ENCODE data around the gene CSN2. TPM values are rescaled to one million over a fixed set of nuclear protein-coding genes. Genes with fewer than 3 reads are reported as not detected.

The CSN2 gene
- total RNA-seq (not detected), polyA plus RNA-seq (not detected)

GRCh38 chr4:69965628-69966027 lies at the start of gene CSN2:
Gene CSN2 (minus strand): TSS chr4:69965728. CDS start chr4:69960995, 4,733 bp downstream.
- Mint-ChIP-seq H3K4me1 (no peaks in the 10 kb centered on the region), H3K4me3 (no peak within 1 kb of the TSS), H3K9me3 (peaks cover 0 to 9% (median 0%) of the 10 kb centered on the region in 7 donors), H3K27ac (no peak within 1 kb of the TSS), H3K36me3 (no peaks in the 10 kb centered on the region), H3K27me3 (no peaks in the 10 kb centered on the region)
- no peaks in the 10 kb centered on the region for H3K9me3 ChIP-seq (ENCODE audit: control insufficient read depth in 2 of 2, low read length in 2 of 2)
- no peak for DNase-seq
- H3K27me3 ChIP-seq (ENCODE audit: control insufficient read depth, insufficient read depth, low read length), result no peaks in the 10 kb centered on the region
- ATAC-seq (ENCODE audit: low read depth in 2 of 2), result no peak
- no peaks in the 10 kb centered on the region for H3K4me1 ChIP-seq (ENCODE audit: control insufficient read depth, insufficient read depth, low read length, poor library complexity, severe bottlenecking)
- no peak within 1 kb of the TSS for H3K4me3 ChIP-seq (ENCODE audit: low read depth, low read length)
- no peaks in the 10 kb centered on the region for H3K36me3 ChIP-seq (ENCODE audit: control insufficient read depth, insufficient read depth, low read length)
- H3K27ac ChIP-seq (ENCODE audit: insufficient read depth, low read length, poor library complexity, severe bottlenecking), result no peak within 1 kb of the TSS

- no peaks in the 10 kb centered on the region for H3K36me3 Mint-ChIP-seq
Observed at GRCh38 chr4:70008771-70009170, 43.2 kb upstream of the CSN2 start.

GRCh38 chr4:70002507-70002906 lies 37.0 kb upstream of the CSN2 start:
- H3K27ac ChIP-seq (ENCODE audit: insufficient read depth, low read length, poor library complexity, severe bottlenecking), result no peak overlapping the region
- H3K4me1 Mint-ChIP-seq, result no peaks in the 10 kb centered on the region
- H3K36me3 Mint-ChIP-seq, result no peaks in the 10 kb centered on the region
- H3K36me3 ChIP-seq (ENCODE audit: control insufficient read depth, insufficient read depth, low read length), result no peaks in the 10 kb centered on the region
- peaks cover 0 to 9% (median 0%) of the 10 kb centered on the region in 7 donors for H3K9me3 Mint-ChIP-seq
- no peaks in the 10 kb centered on the region for H3K4me1 ChIP-seq (ENCODE audit: control insufficient read depth, insufficient read depth, low read length, poor library complexity, severe bottlenecking)
- H3K9me3 ChIP-seq (ENCODE audit: control insufficient read depth in 2 of 2, low read length in 2 of 2), result no peaks in the 10 kb centered on the region
- no peak for DNase-seq
- no peak for ATAC-seq (ENCODE audit: low read depth in 2 of 2)
- no peaks in the 10 kb centered on the region for H3K27me3 ChIP-seq (ENCODE audit: control insufficient read depth, insufficient read depth, low read length)
- H3K4me3 Mint-ChIP-seq, result no peak overlapping the region
- H3K4me3 ChIP-seq (ENCODE audit: low read depth, low read length), result no peak overlapping the region
- H3K27ac Mint-ChIP-seq, result no peak overlapping the region
- no peaks in the 10 kb centered on the region for H3K27me3 Mint-ChIP-seq

More at GRCh38 chr4:70008771-70009170, 43.2 kb upstream of the CSN2 start:
- peaks cover 0 to 3% of the 10 kb centered on the region in 2 experiments for H3K9me3 ChIP-seq (ENCODE audit: control insufficient read depth in 2 of 2, low read length in 2 of 2)
- DNase-seq, result no peak
- no peak overlapping the region for H3K4me3 ChIP-seq (ENCODE audit: low read depth, low read length)
- Mint-ChIP-seq H3K9me3 (peaks cover 0 to 14% (median 4%) of the 10 kb centered on the region in 7 donors), H3K4me1 (no peaks in the 10 kb centered on the region), H3K4me3 (no peak overlapping the region), H3K27ac (no peak overlapping the region), H3K27me3 (no peaks in the 10 kb centered on the region)
- H3K4me1 ChIP-seq (ENCODE audit: control insufficient read depth, insufficient read depth, low read length, poor library complexity, severe bottlenecking), result no peaks in the 10 kb centered on the region
- H3K36me3 ChIP-seq (ENCODE audit: control insufficient read depth, insufficient read depth, low read length), result no peaks in the 10 kb centered on the region
- no peak for ATAC-seq (ENCODE audit: low read depth in 2 of 2)
- H3K27me3 ChIP-seq (ENCODE audit: control insufficient read depth, insufficient read depth, low read length), result no peaks in the 10 kb centered on the region
- H3K27ac ChIP-seq (ENCODE audit: insufficient read depth, low read length, poor library complexity, severe bottlenecking), result no peak overlapping the region

GRCh38 chr4:70000711-70001110 lies 35.2 kb upstream of the CSN2 start:
- Histone ChIP-seq H3K4me1 (ENCODE audit: control insufficient read depth, insufficient read depth, low read length, poor library complexity, severe bottlenecking) (no peaks in the 10 kb centered on the region), H3K36me3 (ENCODE audit: control insufficient read depth, insufficient read depth, low read length) (no peaks in the 10 kb centered on the region), H3K4me3 (ENCODE audit: low read depth, low read length) (no peak overlapping the region), H3K27me3 (ENCODE audit: control insufficient read depth, insufficient read depth, low read length) (no peaks in the 10 kb centered on the region), H3K9me3 (ENCODE audit: control insufficient read depth in 2 of 2, low read length in 2 of 2) (no peaks in the 10 kb centered on the region), H3K27ac (ENCODE audit: insufficient read depth, low read length, poor library complexity, severe bottlenecking) (no peak overlapping the region)
- Mint-ChIP-seq H3K36me3 (no peaks in the 10 kb centered on the region), H3K27ac (no peak overlapping the region), H3K9me3 (peaks cover 0 to 9% (median 0%) of the 10 kb centered on the region in 7 donors), H3K27me3 (no peaks in the 10 kb centered on the region), H3K4me3 (no peak overlapping the region), H3K4me1 (no peaks in the 10 kb centered on the region)
- no peak for DNase-seq
- no peak for ATAC-seq (ENCODE audit: low read depth in 2 of 2)

- peaks cover 0 to 5% (median 0%) of the 10 kb centered on the region in 7 donors for H3K9me3 Mint-ChIP-seq
- no peaks in the 10 kb centered on the region for H3K4me1 ChIP-seq (ENCODE audit: control insufficient read depth, insufficient read depth, low read length, poor library complexity, severe bottlenecking)
- H3K27ac Mint-ChIP-seq, result no peak overlapping the region
- H3K9me3 ChIP-seq (ENCODE audit: control insufficient read depth in 2 of 2, low read length in 2 of 2), result no peaks in the 10 kb centered on the region
- ATAC-seq (ENCODE audit: low read depth in 2 of 2), result no peak
- no peaks in the 10 kb centered on the region for H3K27me3 Mint-ChIP-seq
- no peak overlapping the region for H3K27ac ChIP-seq (ENCODE audit: insufficient read depth, low read length, poor library complexity, severe bottlenecking)
- H3K36me3 ChIP-seq (ENCODE audit: control insufficient read depth, insufficient read depth, low read length), result no peaks in the 10 kb centered on the region
- no peaks in the 10 kb centered on the region for H3K4me1 Mint-ChIP-seq
- H3K27me3 ChIP-seq (ENCODE audit: control insufficient read depth, insufficient read depth, low read length), result no peaks in the 10 kb centered on the region
- DNase-seq, result no peak
- no peak overlapping the region for H3K4me3 ChIP-seq (ENCODE audit: low read depth, low read length)
- no peak overlapping the region for H3K4me3 Mint-ChIP-seq
- no peaks in the 10 kb centered on the region for H3K36me3 Mint-ChIP-seq
Observed at GRCh38 chr4:69999420-69999819, 33.9 kb upstream of the CSN2 start.

DNA sequence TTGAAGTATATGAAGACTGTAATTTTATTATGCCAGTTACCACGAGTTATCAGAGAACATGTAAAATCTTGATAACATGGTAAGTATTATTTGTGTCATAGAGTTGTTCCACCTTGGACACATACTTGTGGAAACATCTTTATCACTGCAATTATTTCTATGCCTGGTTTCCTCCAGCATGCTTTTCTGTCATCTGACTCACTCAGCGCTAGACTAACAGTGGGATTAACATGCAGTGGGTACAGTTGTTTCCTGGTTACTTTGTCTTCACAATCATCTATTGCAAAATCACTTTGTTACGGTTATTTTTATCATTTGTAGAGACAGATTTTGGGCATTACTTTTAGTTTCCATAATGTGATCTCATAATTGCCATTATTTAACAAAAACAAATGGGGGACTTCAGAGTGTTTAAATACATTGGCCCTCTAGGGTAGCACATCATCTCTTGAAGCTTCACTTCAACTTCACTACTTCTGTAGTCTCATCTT lies 30.0 kb upstream of the CSN2 start, which contains the start of gene STATH:
Gene STATH (plus strand): TSS at position 441 of the 491 bp plus-strand sequence. CDS start 2,472 bp downstream, outside the sequence.
- no peak within 1 kb of the TSS for H3K4me3 ChIP-seq (ENCODE audit: low read depth, low read length)
- no peak within 1 kb of the TSS for H3K27ac ChIP-seq (ENCODE audit: insufficient read depth, low read length, poor library complexity, severe bottlenecking)
- no peaks in the 10 kb centered on the region for H3K36me3 ChIP-seq (ENCODE audit: control insufficient read depth, insufficient read depth, low read length)
- ATAC-seq (ENCODE audit: low read depth in 2 of 2), result no peak
- Mint-ChIP-seq H3K36me3 (no peaks in the 10 kb centered on the region), H3K4me3 (no peak within 1 kb of the TSS), H3K27me3 (no peaks in the 10 kb centered on the region), H3K4me1 (no peaks in the 10 kb centered on the region), H3K27ac (no peak within 1 kb of the TSS), H3K9me3 (peaks cover 0 to 7% (median 0%) of the 10 kb centered on the region in 7 donors)
- H3K4me1 ChIP-seq (ENCODE audit: control insufficient read depth, insufficient read depth, low read length, poor library complexity, severe bottlenecking), result no peaks in the 10 kb centered on the region
- H3K9me3 ChIP-seq (ENCODE audit: control insufficient read depth in 2 of 2, low read length in 2 of 2), result no peaks in the 10 kb centered on the region
- H3K27me3 ChIP-seq (ENCODE audit: control insufficient read depth, insufficient read depth, low read length), result no peaks in the 10 kb centered on the region
- no peak for DNase-seq

DNA sequence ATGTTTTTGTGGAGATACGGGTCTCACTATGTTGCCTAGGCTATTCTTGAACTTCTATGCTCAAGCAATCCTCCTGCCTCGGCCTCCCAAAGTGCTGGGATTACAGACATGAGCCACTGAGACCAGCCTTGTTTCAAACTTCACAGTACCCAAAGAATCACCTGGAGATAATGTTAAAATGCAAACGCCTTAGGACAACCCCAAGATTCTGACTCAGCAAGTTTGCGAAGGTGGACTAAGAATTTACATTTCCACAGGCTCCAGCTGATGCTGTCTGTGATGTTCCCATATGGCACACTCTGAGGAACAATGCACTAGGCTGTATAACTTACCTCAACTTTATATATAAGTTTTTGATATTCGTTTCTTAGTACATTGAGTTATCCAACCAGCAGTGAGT lies 29.3 kb upstream of the CSN2 start:
- no peaks in the 10 kb centered on the region for H3K36me3 ChIP-seq (ENCODE audit: control insufficient read depth, insufficient read depth, low read length)
- no peaks in the 10 kb centered on the region for H3K4me1 ChIP-seq (ENCODE audit: control insufficient read depth, insufficient read depth, low read length, poor library complexity, severe bottlenecking)
- Mint-ChIP-seq H3K4me1 (no peaks in the 10 kb centered on the region), H3K27ac (no peak overlapping the region), H3K9me3 (peaks cover 0 to 7% (median 0%) of the 10 kb centered on the region in 7 donors), H3K27me3 (no peaks in the 10 kb centered on the region), H3K4me3 (no peak overlapping the region), H3K36me3 (no peaks in the 10 kb centered on the region)
- ATAC-seq (ENCODE audit: low read depth in 2 of 2) (no peak), DNase-seq (no peak)
- no peaks in the 10 kb centered on the region for H3K27me3 ChIP-seq (ENCODE audit: control insufficient read depth, insufficient read depth, low read length)
- H3K27ac ChIP-seq (ENCODE audit: insufficient read depth, low read length, poor library complexity, severe bottlenecking), result no peak overlapping the region
- H3K9me3 ChIP-seq (ENCODE audit: control insufficient read depth in 2 of 2, low read length in 2 of 2), result no peaks in the 10 kb centered on the region
- H3K4me3 ChIP-seq (ENCODE audit: low read depth, low read length), result no peak overlapping the region

- Histone ChIP-seq H3K36me3 (ENCODE audit: control insufficient read depth, insufficient read depth, low read length) (no peaks in the 10 kb centered on the region), H3K27me3 (ENCODE audit: control insufficient read depth, insufficient read depth, low read length) (no peaks in the 10 kb centered on the region), H3K4me1 (ENCODE audit: control insufficient read depth, insufficient read depth, low read length, poor library complexity, severe bottlenecking) (no peaks in the 10 kb centered on the region), H3K9me3 (ENCODE audit: control insufficient read depth in 2 of 2, low read length in 2 of 2) (no peaks in the 10 kb centered on the region), H3K27ac (ENCODE audit: insufficient read depth, low read length, poor library complexity, severe bottlenecking) (no peak overlapping the region), H3K4me3 (ENCODE audit: low read depth, low read length) (no peak overlapping the region)
- ATAC-seq (ENCODE audit: low read depth in 2 of 2), result no peak
- no peaks in the 10 kb centered on the region for H3K27me3 Mint-ChIP-seq
- no peaks in the 10 kb centered on the region for H3K4me1 Mint-ChIP-seq
- H3K9me3 Mint-ChIP-seq, result peaks cover 0 to 3% (median 0%) of the 10 kb centered on the region in 7 donors
- DNase-seq, result no peak
- no peak overlapping the region for H3K4me3 Mint-ChIP-seq
- H3K36me3 Mint-ChIP-seq, result no peaks in the 10 kb centered on the region
- no peak overlapping the region for H3K27ac Mint-ChIP-seq
Observed at GRCh38 chr4:69991016-69991415, 25.5 kb upstream of the CSN2 start.
